GM12878 (cell line): ENCODE results near the gene MDM4. TPM values are rescaled to one million over a fixed set of nuclear protein-coding genes. Genes with fewer than 3 reads are reported as not detected.

Experiments
- ATAC-seq: fragments of 200-7000 bp; cut with Tn5 transposase; 3 replicates; pipeline ENCODE4 v1.9.1; 2020; ENCODE audit warnings: mild to moderate bottlenecking, moderate library complexity
- BruUV-seq: library from RNA; stranded (reverse); fragments of 400-500 nt; replicated peaks from 2 replicates; lab custom pipeline; 2021; lab: Mats Ljungman, UMichigan
- CTCF ChIA-PET: fragments of 300-600 bp; sonication (Branson Sonifier 250); formaldehyde crosslinking; extraction: SDS; loops from one replicate; lab custom pipeline; 2021; ENCODE audit warnings: inconsistent platforms; lab: Yijun Ruan, JAX
- POLR2A ChIA-PET: fragments of 350-600 bp; formaldehyde crosslinking; extraction: SDS; loops from one replicate; lab custom pipeline; 2021; ENCODE audit warnings: inconsistent platforms; lab: Charles Lee
- RAD21 ChIA-PET: fragments of 300-600 bp; sonication (Branson Sonifier 250); formaldehyde crosslinking; loops from one replicate; lab custom pipeline; 2023; ENCODE audit warnings: antibody characterized with exemption; ENCODE audit not compliant: unreplicated experiment; lab: Charles Lee
- SMC1A ChIA-PET: fragments of 300-600 bp; sonication (Branson Sonifier 250); formaldehyde crosslinking; loops from one replicate; lab custom pipeline; 2023; ENCODE audit not compliant: unreplicated experiment, uncharacterized antibody; lab: Charles Lee
- DNase-seq: peaks from one replicate; pipeline ENCODE4 v3.0.0-alpha.2; 2011; ENCODE audit warnings: low read depth, low spot score
- FAIRE-seq: peaks from 3 replicates; lab custom pipeline; 2011; peaks lifted over from hg19 to GRCh38; lab: Jason Lieb, UNC
- H2AFZ ChIP-seq: 2 replicates; pipeline ENCODE4 v1.6.0; 2011; ENCODE audit warnings: low read depth, low read length, control low read depth; ENCODE audit not compliant: control insufficient read depth
- H3K27ac ChIP-seq: 2 replicates; pipeline ENCODE4 v1.5.1; 2011; ENCODE audit warnings: control low read depth; ENCODE audit not compliant: control insufficient read depth, insufficient read depth
- H3K27me3 ChIP-seq, 2 experiments: replicated peaks in 1 of 2; 2 replicates each; pipeline versions ENCODE4 v1.6.0 to v1.6.1; 2011; ENCODE audit warnings: low read length in 1 of 2; ENCODE audit not compliant: control insufficient read depth in 2 of 2, insufficient read depth in 2 of 2
- H3K36me3 ChIP-seq, 2 experiments: 2 replicates each; pipeline ENCODE4 v1.5.1; 2011; ENCODE audit warnings: low read length in 1 of 2; ENCODE audit not compliant: control insufficient read depth in 2 of 2, insufficient read depth in 2 of 2
- H3K4me1 ChIP-seq: 2 replicates; pipeline ENCODE4 v1.6.1; 2011; ENCODE audit warnings: mild to moderate bottlenecking, low read length, moderate library complexity, mixed read lengths; ENCODE audit not compliant: control insufficient read depth, insufficient read depth
- H3K4me2 ChIP-seq: 2 replicates; pipeline ENCODE4 v1.6.0; 2011; ENCODE audit warnings: control low read depth; ENCODE audit not compliant: control insufficient read depth, insufficient read depth
- H3K4me3 ChIP-seq: fragments of 200-600 bp; sonication (generic); 2 replicates; pipeline ENCODE4 v1.5.1; 2016
- H3K79me2 ChIP-seq: 2 replicates; pipeline ENCODE4 v1.6.0; 2011; ENCODE audit warnings: low read length; ENCODE audit not compliant: control insufficient read depth, insufficient read depth
- H3K9ac ChIP-seq: 2 replicates; pipeline ENCODE4 v1.8.0; 2011; ENCODE audit warnings: low read length, control low read depth, mixed read lengths; ENCODE audit not compliant: control insufficient read depth, insufficient read depth
- H3K9me3 ChIP-seq: replicated peaks from 3 replicates; pipeline ENCODE4 v1.5.1; 2011; ENCODE audit warnings: mild to moderate bottlenecking, low read length; ENCODE audit not compliant: control insufficient read depth, insufficient read depth
- H4K20me1 ChIP-seq: 2 replicates; pipeline ENCODE4 v1.6.0; 2011; ENCODE audit not compliant: control insufficient read depth, insufficient read depth
- BHLHE40 ChIP-seq, 2 experiments: fragments of 450-650 bp in 1 of 2; IDR thresholded peaks; 2 replicates each; pipeline ENCODE4 v1.6.1; 2011 to 2017; ENCODE audit warnings: low read depth in 2 of 2, borderline replicate concordance in 1 of 2, improper control_type of control experiment in 1 of 2, low read length in 1 of 2, mild to moderate bottlenecking in 1 of 2
- CBFB ChIP-seq: IDR thresholded peaks from 2 replicates; pipeline ENCODE4 v1.6.1; 2016; ENCODE audit warnings: antibody characterized with exemption, low read depth
- DPF2 ChIP-seq: fragments of 450-650 bp; IDR thresholded peaks from 2 replicates; pipeline ENCODE4 v1.6.1; 2017; ENCODE audit warnings: mild to moderate bottlenecking
- IKZF2 ChIP-seq, 2 experiments: fragments of 450-650 bp; IDR thresholded peaks; 2 replicates each; pipeline ENCODE4 v1.6.1; 2017; ENCODE audit warnings: mild to moderate bottlenecking in 2 of 2, moderate library complexity in 2 of 2
- JUNB ChIP-seq: IDR thresholded peaks from 2 replicates; pipeline ENCODE4 v1.6.1; 2016; ENCODE audit warnings: antibody characterized with exemption, mild to moderate bottlenecking
- MAX ChIP-seq: IDR thresholded peaks from 2 replicates; pipeline ENCODE4 v1.6.1; 2012; ENCODE audit warnings: low read depth, low read length, improper control_type of control experiment
- NFYA ChIP-seq: IDR thresholded peaks from 2 replicates; pipeline ENCODE4 v1.6.1; 2011; ENCODE audit warnings: low read depth, mild to moderate bottlenecking, low read length, improper control_type of control experiment, borderline replicate concordance
- SPI1 ChIP-seq: IDR thresholded peaks from 2 replicates; pipeline ENCODE4 v1.6.1; 2011; ENCODE audit warnings: low read depth, mild to moderate bottlenecking, low read length, moderate library complexity, borderline replicate concordance; ENCODE audit not compliant: insufficient read depth
- SREBF2 ChIP-seq: IDR thresholded peaks from 2 replicates; pipeline ENCODE4 v1.6.1; 2012; ENCODE audit warnings: mild to moderate bottlenecking, low read length
- YBX1 ChIP-seq: fragments of 450-650 bp; IDR thresholded peaks from 2 replicates; pipeline ENCODE4 v1.6.1; 2016; ENCODE audit warnings: antibody characterized with exemption
- ZBTB4 ChIP-seq: fragments of 450-650 bp; formaldehyde crosslinking; IDR thresholded peaks from 2 replicates; pipeline ENCODE4 v1.4.0; 2022; ENCODE audit warnings: mild to moderate bottlenecking, moderate library complexity
- ZNF207 ChIP-seq: fragments of 450-650 bp; IDR thresholded peaks from 2 replicates; pipeline ENCODE4 v1.6.1; 2014; ENCODE audit warnings: antibody characterized with exemption, mild to moderate bottlenecking, borderline replicate concordance
- in situ Hi-C: fragments of 300-500 bp; cut with MboI; formaldehyde crosslinking; loops from 9 replicates; pipeline ENCODE4 v1.14.3; 2018; ENCODE audit warnings: mixed read lengths
- intact Hi-C: fragments of 100-400 bp; cut with micrococcal nuclease; formaldehyde crosslinking; loops from one replicate; pipeline ENCODE4 v1.14.2; 2022; ENCODE audit not compliant: unreplicated experiment
- polyA plus RNA-seq, 11 experiments: library from polyadenylated mRNA; depleted of rRNA in 4 of 11; unstranded in 6 of 11; stranded (reverse) in 5 of 11; fragments of >200 nt; fragmentation: Nextera tagmentation in 4 of 11; fragmentation: Illumina TruSeq in 1 of 11; extraction: Ambion mirVana in 4 of 11; extraction: Trizol in 1 of 11; gene quantifications; 1 replicate in 1 of 11; 2 replicates in 10 of 11; pipeline versions ENCODE4 v1.2.1 to v1.2.3, GENCODE V29; 2011 to 2016; ENCODE audit warnings: inconsistent platforms in 2 of 11, missing spikeins in 2 of 11, low read depth in 1 of 11
- total RNA-seq, 4 experiments: library from RNA; depleted of rRNA in 3 of 4; stranded (reverse); fragments of >200 nt in 3 of 4; fragmentation: Illumina TruSeq in 1 of 4; extraction: Trizol in 1 of 4; gene quantifications; 2 replicates each; pipeline versions ENCODE4 v1.2.1 to v1.2.3, GENCODE V29; 2013 to 2021
- TF ChIP-seq, protein P1 (sequence below): fragments of 450-650 bp; IDR thresholded peaks from 2 replicates; pipeline ENCODE4 v1.6.1; 2017; ENCODE audit warnings: antibody characterized with exemption, mild to moderate bottlenecking, moderate library complexity
- TF ChIP-seq, protein P2 (sequence below): fragments of 150-350 bp; IDR thresholded peaks from 2 replicates; pipeline ENCODE4 v1.6.1; 2016; ENCODE audit warnings: low read depth, low read length

Gene MDM4
- total and polyA plus RNA-seq, 10 of the 15 experiments (the other 5 are each of a cell fraction or from before 2014, with no cell fraction given), result 2.5 to 74.4 (median 22.7) TPM

- TF ChIP-seq DPF2, result no peak
- TF ChIP-seq SREBF2, result no peak
- TF ChIP-seq ZBTB4 (CRISPR knock-in tag), result no peak
Observed at GRCh38 chr1:204509186-204509635, 7.0 kb upstream of the MDM4 start (continued).

DNA sequence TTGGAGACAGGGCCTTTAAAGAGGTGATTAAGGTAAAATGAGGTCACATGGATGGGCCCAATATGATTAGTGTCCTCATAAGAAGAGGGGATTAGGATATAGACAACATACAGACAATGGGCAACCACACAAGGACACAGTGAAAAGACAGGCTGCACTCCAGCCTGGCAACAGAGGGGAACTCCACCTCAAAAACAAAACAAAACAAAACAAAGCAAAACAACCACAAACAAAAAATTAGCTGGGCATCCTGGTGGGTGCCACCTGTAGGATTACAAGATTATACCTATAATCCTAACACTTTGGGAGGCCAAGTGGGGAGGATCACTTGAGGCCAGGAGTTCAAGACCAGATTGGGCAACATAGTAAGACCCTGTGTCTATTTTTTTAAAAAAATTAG lies 4.8 kb upstream of the MDM4 start:
- Histone ChIP-seq H3K9me3 (no peaks in the 10 kb centered on the region), H3K4me2 (no peak overlapping the region), H3K4me3 (no peak overlapping the region), H3K27ac (no peak overlapping the region), H3K79me2 (peaks cover under 1% of the 10 kb centered on the region; the same call in 1 of the 2 replicates), H3K27me3 (no peaks in the 10 kb centered on the region), H4K20me1 (no peaks in the 10 kb centered on the region), H3K4me1 (peaks cover 31% of the 10 kb centered on the region), H2AFZ (peak overlapping the region; percentile 1; the same call in 1 of the 2 replicates), H3K9ac (no peak overlapping the region), H3K36me3 (no peaks in the 10 kb centered on the region)
- ChIA-PET RAD21 (no interaction called here), POLR2A (no interaction called here), CTCF (no interaction called here), SMC1A (interaction anchor here (1.0 to 5.3 kb wide), 3 partner anchors 8 to 19 kb away, joined by 3 to 41 read pairs (median 12); no protein-coding TSS in a partner anchor)
- DNase-seq, result no peak
- no peak for ATAC-seq
- in situ Hi-C loops (loop anchor here (25.0 kb wide), 1 partner anchor 1224 kb away; no protein-coding TSS in a partner anchor), intact Hi-C loops (loop anchor here (10.0 kb wide), 1 partner anchor 1543 kb away; the partner anchor contains the start of gene RHEX)
- BruUV-seq, result no TSS peak
- FAIRE-seq, result no peak
- TF ChIP-seq MAX (no peak), YBX1 (no peak), SPI1 (no peak), BHLHE40 (IDR thresholded peaks at IDR 0.05; ENCODE audit: borderline replicate concordance in 1 of 2, low read depth in 2 of 2, low read length in 1 of 2) (no peak), ZNF207 (no peak), NFYA (no peak), CBFB (no peak), JUNB (no peak), IKZF2 (IDR thresholded peaks at IDR 0.05) (no peak)
- TF ChIP-seq, protein P1, sequence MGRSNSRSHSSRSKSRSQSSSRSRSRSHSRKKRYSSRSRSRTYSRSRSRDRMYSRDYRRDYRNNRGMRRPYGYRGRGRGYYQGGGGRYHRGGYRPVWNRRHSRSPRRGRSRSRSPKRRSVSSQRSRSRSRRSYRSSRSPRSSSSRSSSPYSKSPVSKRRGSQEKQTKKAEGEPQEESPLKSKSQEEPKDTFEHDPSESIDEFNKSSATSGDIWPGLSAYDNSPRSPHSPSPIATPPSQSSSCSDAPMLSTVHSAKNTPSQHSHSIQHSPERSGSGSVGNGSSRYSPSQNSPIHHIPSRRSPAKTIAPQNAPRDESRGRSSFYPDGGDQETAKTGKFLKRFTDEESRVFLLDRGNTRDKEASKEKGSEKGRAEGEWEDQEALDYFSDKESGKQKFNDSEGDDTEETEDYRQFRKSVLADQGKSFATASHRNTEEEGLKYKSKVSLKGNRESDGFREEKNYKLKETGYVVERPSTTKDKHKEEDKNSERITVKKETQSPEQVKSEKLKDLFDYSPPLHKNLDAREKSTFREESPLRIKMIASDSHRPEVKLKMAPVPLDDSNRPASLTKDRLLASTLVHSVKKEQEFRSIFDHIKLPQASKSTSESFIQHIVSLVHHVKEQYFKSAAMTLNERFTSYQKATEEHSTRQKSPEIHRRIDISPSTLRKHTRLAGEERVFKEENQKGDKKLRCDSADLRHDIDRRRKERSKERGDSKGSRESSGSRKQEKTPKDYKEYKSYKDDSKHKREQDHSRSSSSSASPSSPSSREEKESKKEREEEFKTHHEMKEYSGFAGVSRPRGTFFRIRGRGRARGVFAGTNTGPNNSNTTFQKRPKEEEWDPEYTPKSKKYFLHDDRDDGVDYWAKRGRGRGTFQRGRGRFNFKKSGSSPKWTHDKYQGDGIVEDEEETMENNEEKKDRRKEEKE, result no peak
- TF ChIP-seq, protein P2, sequence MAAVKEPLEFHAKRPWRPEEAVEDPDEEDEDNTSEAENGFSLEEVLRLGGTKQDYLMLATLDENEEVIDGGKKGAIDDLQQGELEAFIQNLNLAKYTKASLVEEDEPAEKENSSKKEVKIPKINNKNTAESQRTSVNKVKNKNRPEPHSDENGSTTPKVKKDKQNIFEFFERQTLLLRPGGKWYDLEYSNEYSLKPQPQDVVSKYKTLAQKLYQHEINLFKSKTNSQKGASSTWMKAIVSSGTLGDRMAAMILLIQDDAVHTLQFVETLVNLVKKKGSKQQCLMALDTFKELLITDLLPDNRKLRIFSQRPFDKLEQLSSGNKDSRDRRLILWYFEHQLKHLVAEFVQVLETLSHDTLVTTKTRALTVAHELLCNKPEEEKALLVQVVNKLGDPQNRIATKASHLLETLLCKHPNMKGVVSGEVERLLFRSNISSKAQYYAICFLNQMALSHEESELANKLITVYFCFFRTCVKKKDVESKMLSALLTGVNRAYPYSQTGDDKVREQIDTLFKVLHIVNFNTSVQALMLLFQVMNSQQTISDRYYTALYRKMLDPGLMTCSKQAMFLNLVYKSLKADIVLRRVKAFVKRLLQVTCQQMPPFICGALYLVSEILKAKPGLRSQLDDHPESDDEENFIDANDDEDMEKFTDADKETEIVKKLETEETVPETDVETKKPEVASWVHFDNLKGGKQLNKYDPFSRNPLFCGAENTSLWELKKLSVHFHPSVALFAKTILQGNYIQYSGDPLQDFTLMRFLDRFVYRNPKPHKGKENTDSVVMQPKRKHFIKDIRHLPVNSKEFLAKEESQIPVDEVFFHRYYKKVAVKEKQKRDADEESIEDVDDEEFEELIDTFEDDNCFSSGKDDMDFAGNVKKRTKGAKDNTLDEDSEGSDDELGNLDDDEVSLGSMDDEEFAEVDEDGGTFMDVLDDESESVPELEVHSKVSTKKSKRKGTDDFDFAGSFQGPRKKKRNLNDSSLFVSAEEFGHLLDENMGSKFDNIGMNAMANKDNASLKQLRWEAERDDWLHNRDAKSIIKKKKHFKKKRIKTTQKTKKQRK, result no peak
